Stimulated activated CD8-positive, alpha-beta memory T cell treated with anti-CD3 and anti-CD28 coated beads, Interleukin-12 subunit alpha, Interleukin-12 subunit beta, amount 100 ng/mL, for 4 hours (primary cell): ENCODE measurements around the gene TMEM266.
"Not testable (repeated sequence)": the region's sequence is repeated elsewhere in the genome, so short reads cannot be mapped to it uniquely, and the experiment has no call there.

Source experiments
- DNase-seq: peaks from one replicate; pipeline ENCODE4 v3.0.0-alpha.2; 2020; ENCODE audit warnings: low read depth

TMEM266 gene, protein sequence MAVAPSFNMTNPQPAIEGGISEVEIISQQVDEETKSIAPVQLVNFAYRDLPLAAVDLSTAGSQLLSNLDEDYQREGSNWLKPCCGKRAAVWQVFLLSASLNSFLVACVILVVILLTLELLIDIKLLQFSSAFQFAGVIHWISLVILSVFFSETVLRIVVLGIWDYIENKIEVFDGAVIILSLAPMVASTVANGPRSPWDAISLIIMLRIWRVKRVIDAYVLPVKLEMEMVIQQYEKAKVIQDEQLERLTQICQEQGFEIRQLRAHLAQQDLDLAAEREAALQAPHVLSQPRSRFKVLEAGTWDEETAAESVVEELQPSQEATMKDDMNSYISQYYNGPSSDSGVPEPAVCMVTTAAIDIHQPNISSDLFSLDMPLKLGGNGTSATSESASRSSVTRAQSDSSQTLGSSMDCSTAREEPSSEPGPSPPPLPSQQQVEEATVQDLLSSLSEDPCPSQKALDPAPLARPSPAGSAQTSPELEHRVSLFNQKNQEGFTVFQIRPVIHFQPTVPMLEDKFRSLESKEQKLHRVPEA

DNA sequence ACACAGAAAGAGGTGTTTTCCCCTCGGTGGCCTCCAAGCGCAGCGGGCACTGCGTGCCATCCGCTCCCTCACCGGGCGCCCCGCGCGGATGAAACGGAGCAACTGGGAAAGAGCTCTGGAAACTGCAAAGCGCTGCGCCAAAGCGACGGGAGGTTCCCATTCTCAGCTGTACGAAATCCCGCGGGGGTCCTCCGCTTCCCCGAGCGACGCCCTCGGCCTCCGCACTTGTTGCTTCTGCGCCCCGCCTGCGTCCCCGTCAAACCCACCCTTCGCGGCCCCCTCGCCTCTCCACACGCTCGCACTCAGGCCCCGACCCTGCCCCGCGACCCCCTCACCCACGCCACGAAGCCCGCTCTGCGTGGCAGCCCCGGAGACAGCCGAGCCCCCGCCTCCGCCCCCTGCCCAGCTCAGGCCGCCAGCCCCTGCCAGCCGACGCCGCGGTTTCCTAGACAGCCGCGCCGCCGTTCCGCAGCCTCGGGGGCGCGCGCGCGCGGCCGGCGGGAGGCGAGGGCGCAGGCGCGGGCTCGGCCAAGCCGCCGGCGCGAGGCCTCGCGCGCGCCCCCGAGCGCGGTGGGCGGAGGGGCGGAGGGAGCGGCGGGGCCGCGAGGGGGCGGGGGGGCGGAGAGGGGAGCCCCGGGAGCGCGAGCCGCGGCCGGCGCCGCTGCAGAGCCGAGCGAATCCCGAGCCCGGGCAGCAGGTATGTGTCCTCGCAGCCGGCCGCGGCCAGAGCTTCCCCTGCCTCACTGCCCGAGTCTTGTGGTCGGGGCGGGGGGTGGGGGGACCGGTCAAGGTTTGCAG lies at the start of gene TMEM266:
TSS of gene TMEM266 (plus strand) at position 666 of the 798 bp plus-strand sequence. CDS start 74,279 bp downstream, outside the sequence.
- DNase-seq, result peak; percentile 16

- DNase-seq, result no peak
These were observed 49.2 kb upstream of the TMEM266 start for GRCh38 chr15:76010613-76011012.

- no peak for DNase-seq
These were observed 47.9 kb upstream of the TMEM266 start, which contains the start of gene NRG4 for GRCh38 chr15:76011627-76012551. Gene NRG4, minus strand, starts transcription at chr15:76012424. Its CDS starts 1,194 bp downstream, at chr15:76011230.

DNA sequence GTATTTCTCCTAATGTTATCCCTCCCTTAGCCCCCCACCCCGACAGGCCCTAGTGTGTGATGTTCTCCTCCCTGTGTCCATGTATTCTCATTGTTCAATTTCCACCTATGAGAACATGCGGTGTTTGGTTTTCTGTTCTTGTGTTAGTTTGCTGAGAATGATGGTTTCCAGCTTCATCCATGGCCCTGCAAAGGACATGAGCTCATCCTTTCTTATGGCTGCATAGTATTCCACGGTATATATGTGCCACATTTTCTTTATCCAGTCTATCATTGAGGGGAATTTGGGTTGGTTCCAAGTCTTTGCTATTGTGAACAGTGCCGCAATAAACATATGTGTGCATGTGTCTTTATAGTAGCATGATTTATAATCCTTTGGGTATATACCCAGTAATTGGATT lies 46.3 kb upstream of the TMEM266 start:
- not testable (repeated sequence) for DNase-seq

GRCh38 chr15:76024021-76024768 lies 35.6 kb upstream of the TMEM266 start:
- no peak for DNase-seq

DNA sequence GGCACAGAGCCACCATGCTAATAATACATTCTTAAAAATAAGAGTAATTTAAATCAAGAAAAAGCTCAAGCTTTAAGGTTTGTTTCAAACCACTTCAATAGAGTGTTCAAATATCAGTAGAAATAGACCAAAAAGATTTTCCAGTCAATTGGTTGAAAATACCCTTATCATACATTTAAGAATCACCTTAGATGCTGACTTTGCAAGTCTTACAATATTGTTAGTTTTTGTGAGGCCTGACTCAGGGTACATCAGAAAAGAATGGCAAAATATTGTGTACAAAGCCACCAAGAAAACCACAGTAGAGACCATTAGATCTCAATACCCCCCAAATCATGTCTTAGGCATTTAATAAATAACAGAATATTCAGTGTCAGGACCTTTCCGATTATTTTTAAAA lies 27.7 kb upstream of the TMEM266 start:
- no peak for DNase-seq

- no peak for DNase-seq
These were observed 26.3 kb upstream of the TMEM266 start for GRCh38 chr15:76033438-76033837.

- no peak for DNase-seq
These were observed 25.7 kb upstream of the TMEM266 start for GRCh38 chr15:76034111-76034510.

GRCh38 chr15:76035593-76035992 lies 24.2 kb upstream of the TMEM266 start:
- DNase-seq, result no peak

DNA sequence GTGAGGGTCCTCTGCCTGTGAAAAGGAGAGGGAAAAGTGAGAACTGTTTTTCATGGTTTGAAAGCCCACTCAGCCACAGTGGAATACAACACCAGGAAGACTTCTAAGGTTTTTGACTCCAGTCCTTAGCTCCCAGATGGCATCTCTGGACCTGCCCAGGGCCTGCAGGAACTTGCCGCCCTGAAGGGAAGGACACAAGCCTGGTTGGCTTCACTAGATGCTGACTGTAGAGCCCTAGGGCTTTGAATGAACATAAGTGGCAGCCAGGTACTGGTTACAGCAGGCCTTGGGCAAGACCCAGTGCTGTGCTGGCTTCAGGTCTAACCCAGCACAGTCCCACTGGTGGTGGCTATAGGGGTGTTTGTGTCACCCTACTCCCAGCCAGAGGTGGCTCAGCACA lies 21.3 kb upstream of the TMEM266 start:
- DNase-seq, result no peak

- DNase-seq, result not testable (repeated sequence)
These were observed 5.6 kb upstream of the TMEM266 start for GRCh38 chr15:76054201-76054600.

GRCh38 chr15:76056931-76057330 lies 2.9 kb upstream of the TMEM266 start:
- DNase-seq, result no peak

DNA sequence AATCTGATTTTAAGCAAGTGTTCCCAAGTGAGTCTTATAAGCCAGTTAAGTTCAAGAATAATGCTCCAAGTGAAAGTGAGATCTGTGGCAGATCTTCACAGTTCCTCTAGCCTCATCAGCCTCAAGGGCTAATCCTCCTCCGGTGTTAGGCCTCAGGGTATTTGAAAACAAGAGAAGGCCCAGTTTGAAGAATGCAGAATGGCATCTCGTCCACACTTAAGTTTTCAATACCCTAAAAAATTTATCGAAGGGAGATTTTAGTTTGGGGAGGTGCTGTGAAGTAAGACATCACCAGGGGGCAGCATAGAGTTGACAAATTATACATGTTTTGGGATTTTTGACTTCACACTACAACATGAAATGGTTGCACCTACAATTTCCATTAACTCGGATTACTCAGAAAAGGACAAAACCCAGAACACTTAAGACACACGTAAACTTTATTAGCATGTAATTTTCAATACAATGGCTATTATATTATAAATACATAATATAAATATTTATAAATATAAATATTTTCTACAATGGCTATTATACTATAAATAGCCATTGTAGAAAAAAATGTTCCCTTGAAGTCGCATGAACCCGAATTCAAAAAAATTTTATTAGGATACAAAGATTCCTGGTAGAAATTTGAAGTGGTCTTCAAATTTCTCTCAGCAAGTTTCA lies 2.3 kb upstream of the TMEM266 start:
- DNase-seq, result no peak

- no peak for DNase-seq
These were observed 968 bp upstream of the TMEM266 start for GRCh38 chr15:76058714-76059319.

GRCh38 chr15:76060118-76060989 lies 569 bp downstream of the TMEM266 start:
- no peak for DNase-seq

DNA sequence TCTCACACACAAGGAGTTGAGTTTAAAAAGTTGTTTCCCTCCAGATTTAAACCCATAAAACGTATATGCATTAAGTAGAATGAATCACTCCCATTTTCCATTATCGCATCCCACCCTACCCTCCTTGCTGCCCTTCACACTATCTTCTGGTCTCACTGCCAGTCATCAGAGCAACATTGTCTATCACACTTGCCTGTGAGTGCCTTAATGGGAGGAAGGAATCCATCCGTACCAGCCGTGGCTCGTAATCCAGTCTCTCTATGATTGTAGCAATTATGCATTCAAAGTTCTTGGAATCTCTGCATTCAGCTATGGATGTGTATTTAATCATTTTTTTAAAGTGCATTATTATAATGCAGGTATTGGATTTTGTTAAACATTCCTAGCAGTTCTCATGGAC lies 1.9 kb downstream of the TMEM266 start:
- DNase-seq, result no peak

GRCh38 chr15:76062286-76062685 lies 2.5 kb downstream of the TMEM266 start:
- no peak for DNase-seq

- DNase-seq, result no peak
These were observed 4.6 kb downstream of the TMEM266 start for GRCh38 chr15:76064375-76064774.

DNA sequence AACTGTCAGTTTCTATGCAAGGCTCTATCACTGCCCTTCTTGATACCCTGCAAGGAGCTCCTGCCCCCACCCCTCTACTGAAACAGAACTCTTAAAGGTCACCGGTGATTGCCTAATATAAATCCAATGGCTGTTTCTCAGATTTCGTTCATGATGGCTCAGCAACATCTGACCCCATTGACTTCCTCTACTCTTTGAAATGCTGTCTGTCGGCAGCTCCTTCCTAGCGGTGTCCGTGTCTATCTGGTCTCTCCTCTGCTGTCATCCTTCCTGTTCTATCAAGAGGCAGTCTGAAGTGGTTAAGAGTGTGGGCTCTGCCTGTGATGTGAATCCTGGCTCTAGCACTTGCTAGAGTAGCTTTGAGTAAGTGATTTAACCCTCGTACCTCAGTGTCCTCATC lies 5.5 kb downstream of the TMEM266 start:
- DNase-seq, result no peak
